ENCODE results near the gene XYLT1.
"Not testable (repeated sequence)": the region's sequence is repeated elsewhere in the genome, so short reads cannot be mapped to it uniquely, and the experiment has no call there.

Gene XYLT1

DNA sequence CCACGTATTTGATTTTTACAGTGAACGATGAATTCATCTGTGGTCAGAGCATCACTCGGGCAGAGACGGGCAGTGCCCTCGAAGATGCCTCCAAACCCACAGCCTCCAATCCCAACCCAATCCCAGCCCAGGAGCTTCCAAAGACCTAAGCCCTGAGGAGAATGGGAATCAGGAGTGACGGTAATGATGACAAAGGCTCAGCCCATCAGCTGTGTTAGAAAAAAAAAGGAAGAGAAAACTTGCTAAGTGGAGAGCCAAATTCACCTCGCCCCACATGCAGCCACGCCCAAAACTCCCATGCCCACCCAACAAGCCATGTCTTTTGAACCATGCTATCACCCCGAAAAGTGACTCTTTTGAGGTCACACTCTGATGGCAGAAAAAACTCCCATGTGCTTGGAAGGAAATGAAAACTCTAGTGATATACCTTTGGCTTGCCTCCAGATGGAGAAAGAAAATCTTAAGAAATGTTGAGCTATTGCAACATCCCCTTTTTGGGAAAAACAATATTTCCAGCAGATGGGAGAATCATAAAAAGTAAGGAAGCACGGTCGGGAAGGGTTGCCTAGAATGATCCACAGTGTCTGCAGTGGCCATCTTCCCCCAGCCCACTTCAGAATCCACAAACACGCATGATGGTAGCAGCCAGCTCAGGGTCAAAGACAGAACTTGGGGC, 37.7 kb downstream of the XYLT1 start:
- DNase-seq (ENCODE audit: low spot score), result no peak
- FAIRE-seq, result no peak

DNA sequence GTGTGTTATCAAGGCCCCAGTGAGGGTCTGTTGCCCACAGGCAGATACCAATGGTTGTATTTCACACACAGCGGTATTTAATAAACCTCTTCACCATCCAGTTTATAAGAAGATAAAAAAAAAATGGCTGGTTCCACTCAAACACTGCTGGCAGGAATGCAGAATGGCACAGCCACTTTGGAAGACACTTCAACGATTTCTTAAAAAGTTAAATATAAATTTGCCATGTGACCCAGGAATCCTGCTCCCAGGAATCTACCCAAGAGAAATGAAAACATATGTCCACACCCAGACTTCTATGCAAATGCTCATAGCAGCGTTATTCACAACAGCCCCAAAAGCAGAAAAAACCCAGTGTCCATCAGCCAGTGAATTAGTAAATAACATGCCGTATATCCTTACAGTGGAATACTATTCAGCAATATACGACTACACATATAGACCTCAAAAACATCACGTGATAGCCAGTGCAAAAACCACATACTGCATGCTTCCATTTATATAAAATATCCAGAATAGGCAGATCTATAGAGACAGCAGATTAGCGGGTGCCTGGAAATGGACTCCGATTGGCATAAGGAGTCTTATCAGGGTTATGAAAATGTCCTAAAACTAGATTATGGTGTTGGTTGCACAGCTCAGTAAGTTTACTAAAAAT, 38.7 kb downstream of the XYLT1 start:
- DNase-seq (ENCODE audit: low spot score) (no peak), FAIRE-seq (no peak)

DNA sequence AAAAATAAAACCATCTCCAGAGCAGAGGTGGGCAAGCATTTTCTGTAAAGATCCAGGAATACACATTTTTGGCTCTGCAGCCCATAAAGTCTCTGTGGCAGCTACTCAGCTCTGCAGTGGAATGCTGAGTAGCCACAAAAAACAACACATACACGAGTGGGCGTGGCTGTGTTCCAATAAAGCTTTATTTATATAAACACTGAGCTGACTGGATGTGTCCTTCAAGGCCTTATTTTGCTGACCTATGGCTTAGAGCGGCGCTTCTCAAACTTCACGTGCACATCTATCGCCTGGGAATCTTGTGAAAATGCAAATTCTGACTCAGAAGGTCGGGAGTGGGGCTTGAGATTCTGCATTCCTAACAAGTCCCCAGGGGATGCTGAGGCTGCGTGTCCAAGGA, 39.7 kb downstream of the XYLT1 start:
- FAIRE-seq (no peak), DNase-seq (ENCODE audit: low spot score) (no peak)

DNA sequence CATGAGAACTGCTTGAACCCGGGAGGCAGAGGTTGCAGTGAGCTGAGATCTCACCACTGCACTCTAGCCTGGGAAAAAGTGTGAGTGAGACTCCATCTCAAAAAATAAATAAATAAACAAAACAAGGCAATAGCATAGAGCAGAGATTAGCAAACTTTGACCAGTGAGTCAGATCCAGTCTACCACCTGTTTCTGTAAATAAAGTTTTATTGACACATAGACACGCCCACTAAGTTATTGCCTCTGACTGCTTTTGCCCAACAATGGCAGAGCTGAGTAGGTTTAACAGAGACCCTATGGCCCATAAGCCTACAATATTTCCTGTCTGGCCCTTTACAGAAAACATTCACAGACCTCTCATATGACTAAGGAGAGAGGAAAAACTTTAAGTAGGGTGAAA, 44.3 kb downstream of the XYLT1 start:
- DNase-seq (ENCODE audit: low spot score) (no peak), FAIRE-seq (no peak)

DNA sequence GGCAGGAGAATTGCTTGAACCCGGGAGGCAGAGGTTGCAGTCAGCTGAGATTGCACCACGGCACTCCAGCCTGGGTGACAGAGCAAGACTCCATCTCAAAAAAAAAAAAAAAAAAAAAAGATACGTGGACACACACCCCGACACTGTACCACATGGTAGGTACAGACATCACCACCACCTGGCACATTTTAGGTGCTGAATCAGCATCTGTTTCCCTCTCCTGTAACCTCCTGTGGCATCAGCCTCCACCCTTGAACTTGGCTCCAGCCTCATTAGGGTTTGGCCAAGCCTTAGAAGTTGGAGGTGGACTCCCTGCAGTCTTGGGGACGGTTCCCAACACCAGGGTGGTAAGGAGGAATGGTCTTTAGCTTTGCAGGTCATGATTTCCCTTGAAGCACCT, 46.0 kb downstream of the XYLT1 start:
- FAIRE-seq, result no peak

DNA sequence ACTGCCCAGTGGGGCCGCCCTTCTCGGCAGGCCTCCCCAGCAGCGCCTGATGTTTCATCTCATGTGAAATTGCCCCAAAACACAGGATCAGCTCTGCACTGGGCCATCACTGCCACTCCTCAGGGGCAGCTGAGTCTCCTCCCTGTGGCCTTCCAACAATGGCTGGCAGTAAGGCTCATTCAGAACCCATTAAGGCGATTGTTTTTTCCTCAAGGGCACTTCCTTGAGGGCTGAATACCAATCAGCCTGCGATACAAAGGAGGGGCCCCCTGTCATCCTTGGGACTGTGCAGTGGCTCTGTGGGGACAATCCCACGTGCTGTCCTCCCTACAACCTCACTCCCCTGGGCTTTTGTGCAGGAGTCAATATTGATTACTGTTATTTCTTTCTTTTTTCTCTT, 47.5 kb downstream of the XYLT1 start:
- DNase-seq (ENCODE audit: low spot score), result no peak
- no peak for FAIRE-seq

More for the DNA sequence above, 46.0 kb downstream of the XYLT1 start:
- DNase-seq (ENCODE audit: low spot score), result no peak

DNA sequence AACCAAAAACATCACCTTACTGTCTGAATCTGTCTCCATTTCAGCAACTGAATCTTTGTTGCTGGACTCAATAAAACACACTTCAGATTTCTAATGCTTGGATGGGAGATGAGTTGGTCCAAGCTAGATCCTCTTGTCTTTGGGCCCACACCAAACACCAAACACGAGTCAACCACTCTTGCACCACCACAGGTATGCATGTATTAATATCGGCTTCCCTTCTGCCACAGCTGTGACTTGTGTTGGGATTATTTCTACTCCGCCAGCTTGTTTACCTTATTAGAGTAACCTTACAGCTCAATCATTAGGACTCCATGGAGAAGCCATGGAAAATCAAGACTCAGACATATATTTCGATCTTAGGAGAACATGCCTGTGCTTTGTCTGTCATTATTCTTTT, 49.9 kb downstream of the XYLT1 start:
- DNase-seq (ENCODE audit: low spot score), result no peak
- FAIRE-seq, result no peak

DNA sequence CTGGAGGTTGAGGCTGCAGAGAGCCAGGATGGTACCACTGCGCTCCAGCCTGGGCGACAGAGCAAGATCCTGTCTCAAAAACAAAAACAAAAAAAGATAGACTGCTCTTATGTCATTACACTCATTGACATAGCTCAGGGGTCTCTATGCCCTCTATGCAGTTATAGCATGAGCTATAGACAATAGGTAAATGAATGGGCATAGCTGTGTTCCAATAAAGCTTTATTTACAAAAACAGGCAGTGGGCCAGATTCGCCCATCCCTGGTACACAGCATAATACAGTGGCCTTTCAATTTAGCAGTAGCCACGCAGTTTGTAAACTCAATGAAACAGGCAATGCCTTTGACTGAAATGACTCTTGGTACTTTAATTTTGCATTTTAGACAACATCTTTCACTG, 51.5 kb downstream of the XYLT1 start:
- FAIRE-seq (no peak), DNase-seq (ENCODE audit: low spot score) (no peak)

DNA sequence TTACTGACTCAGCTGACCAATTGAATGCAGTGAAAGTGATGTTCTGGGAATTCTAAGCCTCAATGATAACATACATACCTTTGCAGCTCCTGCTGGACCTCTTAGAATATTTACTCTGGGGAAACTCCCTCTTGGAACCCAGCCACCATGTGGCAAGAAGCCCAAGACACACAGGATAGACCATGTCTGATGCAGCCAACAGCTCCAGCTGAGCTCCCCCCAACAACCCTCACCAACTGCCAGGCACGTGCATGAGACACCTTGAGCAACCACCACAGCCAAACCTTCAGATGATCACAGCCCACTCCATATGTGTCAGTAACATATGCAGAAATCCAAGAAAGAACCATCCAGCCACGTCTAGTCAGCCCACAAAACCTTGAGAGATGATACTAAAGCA, 53.0 kb downstream of the XYLT1 start:
- no peak for DNase-seq (ENCODE audit: low spot score)
- no peak for FAIRE-seq

DNA sequence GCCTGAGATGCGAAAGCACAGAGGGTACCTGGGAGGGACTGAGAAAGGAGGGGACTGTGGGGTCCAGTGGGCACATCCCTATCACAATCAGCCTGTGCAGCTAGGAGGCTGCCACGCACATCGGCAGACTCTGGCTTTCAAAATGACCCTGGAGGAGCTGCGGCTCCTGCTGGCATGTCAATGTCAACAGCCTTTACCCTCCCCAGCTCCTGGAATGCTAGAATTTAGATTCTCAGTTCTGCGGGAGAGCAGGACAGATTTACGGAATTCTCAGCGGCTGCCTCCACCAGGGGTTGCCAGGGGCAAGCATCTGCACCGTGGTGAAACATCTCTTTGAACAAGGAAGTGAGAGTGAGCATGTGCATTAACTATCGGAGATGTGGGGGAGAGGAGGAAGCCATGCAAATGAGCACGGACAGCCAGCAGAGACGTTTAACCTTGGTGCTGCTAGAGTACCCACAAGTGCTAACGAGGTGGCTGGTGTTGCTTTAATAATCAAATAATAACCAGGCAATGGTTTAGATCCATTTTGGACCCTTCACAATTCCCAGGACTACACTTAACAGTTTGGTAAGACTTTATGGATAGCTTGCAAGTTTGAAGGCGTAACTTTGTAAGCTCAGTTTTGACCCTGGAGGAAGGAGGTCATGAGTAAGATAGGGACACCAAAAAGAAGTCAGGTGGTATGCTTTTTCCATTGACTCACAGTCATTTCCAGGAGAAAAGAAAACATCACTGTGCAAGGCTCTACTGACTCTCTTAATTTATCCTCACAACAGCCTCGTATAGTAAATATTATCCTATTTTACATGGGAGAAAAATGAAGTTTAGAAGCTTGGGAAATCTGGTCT, 54.1 kb downstream of the XYLT1 start:
- FAIRE-seq, result no peak
- no peak for DNase-seq (ENCODE audit: low spot score)

DNA sequence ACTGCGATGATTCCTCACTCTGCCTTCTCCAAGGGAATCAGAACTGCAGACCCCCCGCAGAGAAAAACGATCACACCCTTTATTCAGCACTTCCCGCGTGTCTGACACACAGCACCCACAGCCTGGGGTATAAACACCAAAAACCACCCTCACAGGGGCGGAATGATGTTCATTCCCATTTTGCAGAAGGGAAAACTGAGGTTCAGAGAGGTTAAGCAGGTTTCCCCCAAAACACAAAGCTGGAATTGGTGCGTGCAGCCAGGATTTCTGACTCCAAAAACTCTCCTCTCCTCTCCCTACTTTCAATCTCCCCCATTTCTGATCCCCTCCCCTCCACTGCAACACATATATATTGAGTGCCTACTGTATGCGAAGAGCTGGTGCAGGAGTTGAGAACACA, 55.8 kb downstream of the XYLT1 start:
- FAIRE-seq (no peak), DNase-seq (ENCODE audit: low spot score) (no peak)

DNA sequence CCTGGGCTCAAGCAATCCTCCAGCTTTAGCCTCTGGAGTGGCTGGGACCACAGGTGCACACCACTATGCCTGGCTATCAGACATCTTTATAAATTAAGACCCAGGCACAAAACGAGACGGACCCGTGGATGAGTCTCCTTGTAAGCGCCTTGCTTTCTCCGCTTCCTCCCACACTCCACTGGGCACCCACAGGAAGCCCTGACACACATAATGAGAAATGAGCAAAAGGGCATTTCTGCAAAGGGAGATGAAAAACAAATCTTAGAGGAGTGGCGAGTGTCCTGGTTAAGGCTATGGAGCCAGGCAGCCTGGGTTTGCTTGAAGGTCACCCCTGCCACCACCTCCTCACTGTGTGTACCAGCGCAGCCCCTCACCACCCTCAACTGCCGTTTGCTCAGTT, 56.3 kb downstream of the XYLT1 start:
- DNase-seq (ENCODE audit: low spot score), result no peak
- FAIRE-seq, result no peak

DNA sequence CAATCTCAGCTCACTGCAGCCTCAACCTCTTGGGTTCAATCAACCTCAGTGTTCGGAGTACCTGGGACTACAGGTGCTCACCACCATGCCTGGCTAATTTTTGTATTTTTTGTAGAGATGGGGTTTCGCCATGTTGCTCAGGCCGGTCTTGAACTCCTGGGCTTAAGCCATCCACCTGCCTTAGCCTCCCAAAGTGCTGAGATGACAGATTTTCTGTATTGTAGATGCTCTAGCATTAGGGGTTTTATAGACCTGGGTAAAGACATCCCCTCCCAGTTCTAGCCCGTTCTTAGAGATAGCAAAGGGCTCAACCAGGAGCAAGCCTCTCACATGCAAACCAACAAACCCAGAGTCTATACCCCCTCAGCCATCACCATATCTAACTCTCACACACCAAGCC, 57.3 kb downstream of the XYLT1 start:
- FAIRE-seq (no peak), DNase-seq (ENCODE audit: low spot score) (no peak)

DNA sequence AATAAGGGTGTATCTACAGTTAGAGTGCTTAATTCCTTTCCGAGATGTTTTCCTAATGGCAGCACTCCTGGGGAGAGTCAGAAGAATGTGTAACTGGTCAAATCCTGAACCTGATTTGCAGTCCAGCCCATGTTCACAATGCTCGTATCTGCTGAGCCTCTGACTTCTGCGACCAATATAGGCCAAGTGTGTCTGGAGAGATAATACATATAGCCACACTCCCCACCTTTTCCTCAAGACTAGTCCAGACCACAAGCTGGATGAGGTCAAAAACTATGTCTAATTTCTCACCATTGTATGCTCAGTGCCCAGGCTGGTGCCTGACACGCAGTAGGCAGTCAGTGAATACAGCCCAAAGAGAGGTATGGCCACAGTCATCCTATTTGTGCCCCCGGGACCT, 58.0 kb downstream of the XYLT1 start:
- no peak for FAIRE-seq
- no peak for DNase-seq (ENCODE audit: low spot score)

DNA sequence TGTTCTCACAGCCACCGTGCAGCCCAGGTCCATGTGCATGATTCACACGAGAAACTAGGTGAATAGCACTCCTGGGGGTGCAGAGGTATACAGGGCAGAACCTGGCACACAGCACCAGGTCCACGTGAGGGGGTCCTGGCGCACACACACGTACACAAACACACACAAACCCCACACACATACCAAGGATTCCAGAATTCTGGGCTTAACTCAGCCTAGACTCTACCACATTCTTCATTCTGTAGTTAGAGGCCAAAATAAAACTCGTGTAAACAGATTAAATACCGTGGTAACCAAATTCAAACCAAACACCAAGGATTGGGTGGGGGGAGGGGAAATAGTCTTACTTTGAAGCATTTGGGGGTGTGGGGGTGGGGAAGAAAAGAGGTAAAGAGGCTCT, 58.5 kb downstream of the XYLT1 start:
- FAIRE-seq (no peak), DNase-seq (ENCODE audit: low spot score) (no peak)

DNA sequence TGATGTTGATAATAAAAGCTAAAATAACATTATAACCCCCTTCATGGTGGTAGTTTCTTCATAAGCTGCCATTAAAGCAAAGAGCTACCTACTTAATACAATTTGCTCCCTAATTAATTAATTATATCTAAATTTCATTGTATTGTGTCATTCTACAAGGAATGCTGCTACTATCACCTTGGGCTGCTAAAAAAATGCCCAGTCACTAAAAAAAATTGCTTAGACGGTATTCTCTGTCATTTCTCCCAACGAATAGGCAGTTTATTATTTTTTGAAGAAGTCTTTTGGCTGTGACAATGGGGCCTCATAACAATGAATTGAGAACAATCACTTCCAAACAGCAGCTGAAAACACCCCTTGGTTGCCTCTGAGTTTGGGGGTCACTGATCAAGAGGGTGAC, 59.5 kb downstream of the XYLT1 start:
- FAIRE-seq, result no peak
- no peak for DNase-seq (ENCODE audit: low spot score)

DNA sequence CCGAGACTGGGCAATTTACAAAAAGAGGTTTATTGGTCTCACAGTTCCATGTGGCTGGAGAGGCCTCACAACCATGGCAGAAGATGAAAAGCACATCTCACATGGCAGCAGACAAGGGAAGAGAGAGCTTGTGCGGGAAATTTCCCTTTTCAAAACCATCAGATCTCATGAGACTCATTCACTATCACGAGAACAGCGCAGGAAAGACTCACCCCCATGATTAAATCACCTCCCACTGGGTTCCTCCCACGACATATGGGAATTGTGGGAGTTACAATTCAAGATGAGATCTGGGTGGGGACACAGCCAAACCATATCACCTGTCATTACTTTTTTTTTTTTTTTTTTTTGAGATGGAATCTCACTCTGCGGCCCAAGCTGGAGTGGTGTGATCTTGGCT, 60.4 kb downstream of the XYLT1 start:
- not testable (repeated sequence) for FAIRE-seq; DNase-seq (ENCODE audit: low spot score)

DNA sequence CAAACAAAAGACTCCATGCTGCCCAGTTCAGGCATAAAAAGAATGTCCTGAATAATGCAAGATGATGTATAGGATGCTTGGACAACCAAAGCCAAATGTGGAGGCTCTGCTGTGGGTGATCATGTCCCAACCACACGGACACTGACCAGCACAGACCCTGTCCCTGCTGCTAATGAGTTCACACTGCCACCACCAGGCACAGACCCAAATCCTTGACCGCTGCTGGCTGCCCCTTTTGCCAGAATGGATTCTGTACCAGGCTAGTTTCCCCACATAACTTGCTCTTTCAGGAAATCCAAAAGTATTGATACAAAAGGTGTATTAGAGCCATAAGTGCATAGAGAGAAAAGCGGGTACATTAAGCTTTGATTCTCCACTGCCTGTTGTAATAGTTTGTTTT, 60.9 kb downstream of the XYLT1 start:
- no peak for DNase-seq (ENCODE audit: low spot score)

DNA sequence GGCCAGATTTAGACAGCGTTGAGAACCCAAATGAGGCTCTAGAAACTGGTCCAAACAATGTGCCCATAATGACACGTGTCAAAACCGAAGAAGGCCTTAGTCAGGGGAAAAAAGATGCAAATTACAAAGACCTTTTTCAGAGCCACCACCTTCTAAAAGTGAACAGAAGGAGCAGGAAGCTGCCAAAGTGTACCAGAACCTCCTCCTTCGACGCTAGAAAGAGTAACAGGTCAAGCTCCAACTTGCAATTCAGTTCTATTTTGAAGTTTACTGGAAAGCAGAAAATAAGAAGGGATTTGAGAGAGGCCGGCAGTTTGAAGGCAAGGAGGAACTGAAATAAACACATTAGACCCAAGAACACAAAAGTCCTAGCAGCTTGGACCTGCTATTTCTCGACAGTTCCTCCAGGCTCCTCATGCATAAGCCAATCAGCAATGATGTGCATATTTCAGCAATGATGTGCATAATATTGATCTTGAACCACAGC, 61.8 kb downstream of the XYLT1 start:
- no peak for FAIRE-seq

More for the DNA sequence above, 60.9 kb downstream of the XYLT1 start:
- FAIRE-seq, result no peak

DNA sequence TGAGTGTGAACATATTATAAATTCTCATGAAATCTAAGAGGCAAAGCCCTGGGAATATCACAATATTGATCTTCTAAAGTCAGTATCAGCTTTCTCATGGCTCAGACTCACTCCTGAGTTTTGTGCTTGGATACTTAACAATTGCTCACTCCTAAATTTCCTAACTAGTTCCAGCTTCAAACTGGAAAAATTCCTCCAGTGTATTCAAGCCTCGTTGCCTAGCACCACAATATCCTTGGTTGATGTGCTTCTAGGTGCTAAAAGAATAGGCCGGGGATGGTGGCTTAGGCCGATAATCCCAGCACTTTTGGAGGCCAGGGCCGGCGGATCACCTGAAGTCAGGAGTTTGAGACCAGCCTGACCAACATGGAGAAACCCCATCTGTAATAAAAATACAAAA, 62.5 kb downstream of the XYLT1 start:
- FAIRE-seq, result no peak

More for the DNA sequence above, 61.8 kb downstream of the XYLT1 start:
- no peak for DNase-seq (ENCODE audit: low spot score)

DNA sequence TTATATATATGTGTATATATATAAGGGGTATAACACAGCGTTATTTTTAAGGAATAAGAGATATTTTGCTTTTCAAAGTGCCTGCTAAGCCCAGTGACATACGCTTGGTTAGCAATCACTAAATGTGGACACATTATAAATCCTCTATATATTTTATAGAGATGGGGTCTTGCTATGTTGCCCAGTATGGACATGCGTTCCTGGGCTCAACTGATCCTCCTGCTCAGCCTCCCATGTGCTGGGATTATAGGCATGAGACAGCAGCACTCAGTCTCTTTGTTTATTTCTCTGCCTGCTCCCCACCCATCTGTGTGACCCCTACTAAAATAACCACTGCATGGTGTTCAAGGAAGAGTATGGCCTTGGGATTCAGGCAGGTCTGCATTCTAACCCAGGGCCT, 63.4 kb downstream of the XYLT1 start:
- FAIRE-seq (no peak), DNase-seq (ENCODE audit: low spot score) (no peak)

More for the DNA sequence above, 62.5 kb downstream of the XYLT1 start:
- DNase-seq (ENCODE audit: low spot score), result no peak

Data from urothelium cell line (cell line).